Measurements from ENCODE around the gene FXYD4.
"Not testable (repeated sequence)": the region's sequence is repeated elsewhere in the genome, so short reads cannot be mapped to it uniquely, and the experiment has no call there.

The FXYD4 gene

DNA sequence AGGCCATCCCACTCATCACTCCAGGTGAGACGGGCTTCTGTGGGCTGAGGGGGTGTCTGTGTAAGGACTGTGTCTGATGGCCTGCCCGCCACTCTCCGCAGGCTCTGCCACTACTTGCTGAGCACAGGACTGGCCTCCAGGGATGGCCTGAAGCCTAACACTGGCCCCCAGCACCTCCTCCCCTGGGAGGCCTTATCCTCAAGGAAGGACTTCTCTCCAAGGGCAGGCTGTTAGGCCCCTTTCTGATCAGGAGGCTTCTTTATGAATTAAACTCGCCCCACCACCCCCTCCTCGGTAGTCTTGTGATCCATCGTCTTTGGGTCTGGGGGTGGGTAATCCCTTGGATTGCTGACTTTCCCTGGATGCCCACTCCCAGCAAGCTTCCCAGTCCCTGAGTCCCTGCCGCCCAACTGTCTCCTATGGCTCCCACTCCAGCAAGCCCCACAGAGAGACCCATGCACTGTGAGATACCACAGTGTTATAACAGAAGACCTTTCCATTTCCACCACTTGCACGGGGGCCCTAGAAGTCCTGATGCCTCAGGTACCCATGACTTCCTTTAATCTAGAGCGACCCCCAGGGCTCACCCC lies 4.7 kb downstream of the FXYD4 start:
- no peak for DNase-seq (ENCODE audit: low read depth)

DNA sequence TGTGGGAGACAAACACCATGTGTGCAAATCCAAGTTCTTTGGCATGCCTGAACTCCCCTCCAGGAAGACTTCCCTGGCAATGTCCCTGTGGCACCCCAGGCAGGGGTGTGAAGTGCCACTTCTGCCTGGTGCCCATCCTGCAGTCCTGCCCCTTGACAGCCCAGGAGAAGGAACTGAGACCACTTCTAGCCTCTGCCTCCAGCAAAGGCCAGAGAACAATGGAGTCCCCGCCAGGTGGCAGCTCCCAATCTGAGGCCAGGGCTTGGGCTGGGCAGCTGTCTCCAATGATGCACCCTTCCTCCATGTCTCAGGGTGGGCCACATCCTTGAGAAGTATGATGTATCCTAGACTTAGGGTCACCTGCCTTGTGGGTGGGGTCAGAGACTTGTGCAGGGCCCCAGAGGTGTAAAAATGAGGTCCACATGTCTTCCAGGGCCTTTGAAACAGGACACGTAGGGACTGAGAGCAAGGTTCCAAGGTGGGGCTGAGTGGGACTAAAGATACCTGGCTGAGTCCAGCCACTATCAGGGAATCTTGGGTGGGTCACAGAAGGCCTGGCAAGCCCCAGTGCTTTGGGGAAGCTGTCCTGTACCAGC lies 5.5 kb downstream of the FXYD4 start:
- no peak for DNase-seq (ENCODE audit: low read depth)

DNA sequence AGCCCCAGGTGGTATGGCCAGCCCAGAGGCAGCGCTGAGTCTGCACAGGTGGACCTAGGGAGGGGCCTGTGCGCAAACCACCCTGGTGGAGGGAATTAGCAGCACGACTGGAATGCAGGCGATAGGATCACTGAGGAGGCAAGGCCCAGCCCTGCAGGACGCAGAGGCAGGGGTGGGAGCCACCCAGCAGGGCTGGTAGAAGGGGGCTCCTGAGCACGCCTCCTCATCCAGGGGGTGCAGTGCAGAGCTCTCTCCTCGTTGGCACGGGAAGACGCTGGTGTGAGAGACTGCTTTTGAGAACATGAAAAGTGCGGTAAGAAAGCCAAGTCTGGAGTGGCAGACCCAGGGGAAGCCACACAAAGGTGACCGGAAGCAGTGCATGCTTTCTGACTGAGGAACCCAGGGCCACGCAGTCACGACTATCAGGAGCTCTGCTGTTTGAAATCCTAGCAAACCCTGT lies 6.0 kb downstream of the FXYD4 start:
- DNase-seq (ENCODE audit: low read depth): no peak

DNA sequence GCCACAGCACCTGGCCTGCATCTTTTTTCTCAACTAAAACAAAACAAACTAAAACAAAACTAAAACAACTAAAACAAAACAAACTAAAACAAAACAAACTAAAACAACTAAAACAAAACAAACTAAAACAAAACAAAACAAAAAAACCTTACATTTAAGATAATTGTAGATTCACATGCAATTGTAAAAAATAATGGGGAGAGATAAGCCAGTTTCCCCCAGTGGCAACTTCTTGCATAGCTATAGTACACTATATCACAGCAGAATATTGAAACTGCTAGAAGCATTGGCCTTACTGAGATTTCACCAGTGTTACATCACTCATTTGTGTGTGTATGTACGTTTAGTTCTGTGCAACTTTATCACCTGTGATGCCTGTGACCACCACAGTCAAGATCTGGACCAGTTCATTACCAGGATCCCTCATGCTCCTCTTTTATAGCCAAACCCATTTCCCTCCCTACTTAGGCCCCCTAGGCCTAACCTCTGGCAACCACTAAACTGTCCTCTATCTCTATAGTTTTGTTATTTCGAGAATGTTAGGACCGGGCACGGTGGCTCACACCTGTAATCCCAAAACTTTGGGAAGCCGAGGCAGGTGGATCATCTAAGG lies 9.3 kb downstream of the FXYD4 start:
- DNase-seq (ENCODE audit: low read depth): no peak

DNA sequence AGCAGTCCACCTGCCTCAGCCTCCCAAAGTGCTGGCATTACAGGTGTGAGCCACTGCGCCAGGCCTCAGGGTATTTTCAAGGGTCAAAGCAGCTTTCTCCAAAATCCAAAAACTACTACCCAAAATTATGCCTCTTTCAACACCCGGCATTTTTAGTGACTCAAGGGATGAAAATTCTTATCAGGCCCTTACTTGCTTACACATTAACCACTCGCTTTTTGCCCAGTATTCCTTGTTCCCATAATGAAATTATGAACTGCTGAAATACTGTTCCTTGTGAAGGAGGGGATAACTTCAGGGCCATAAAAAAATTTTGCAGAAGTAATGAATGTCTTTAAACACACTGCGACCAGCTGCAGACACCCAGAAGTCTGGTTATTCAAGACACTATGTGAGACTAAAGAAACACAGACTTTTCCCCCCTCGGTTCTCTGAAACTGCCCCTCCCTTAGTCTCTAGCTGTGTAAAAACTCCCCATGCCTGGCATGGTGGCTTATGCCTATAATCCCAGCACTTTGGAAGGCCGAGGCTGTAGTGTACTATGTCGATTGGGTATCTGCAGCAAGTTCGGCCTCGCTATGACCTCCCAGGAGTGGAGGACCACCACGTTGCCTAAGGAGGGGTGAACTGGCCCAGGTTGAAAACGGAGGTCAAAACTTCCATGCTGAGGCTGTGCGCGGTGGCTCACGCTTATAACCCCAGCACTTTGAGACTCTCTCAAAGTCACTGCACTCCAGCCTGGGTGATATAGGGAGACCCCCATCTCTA lies 12.0 kb downstream of the FXYD4 start:
- DNase-seq (ENCODE audit: low read depth): no peak

DNA sequence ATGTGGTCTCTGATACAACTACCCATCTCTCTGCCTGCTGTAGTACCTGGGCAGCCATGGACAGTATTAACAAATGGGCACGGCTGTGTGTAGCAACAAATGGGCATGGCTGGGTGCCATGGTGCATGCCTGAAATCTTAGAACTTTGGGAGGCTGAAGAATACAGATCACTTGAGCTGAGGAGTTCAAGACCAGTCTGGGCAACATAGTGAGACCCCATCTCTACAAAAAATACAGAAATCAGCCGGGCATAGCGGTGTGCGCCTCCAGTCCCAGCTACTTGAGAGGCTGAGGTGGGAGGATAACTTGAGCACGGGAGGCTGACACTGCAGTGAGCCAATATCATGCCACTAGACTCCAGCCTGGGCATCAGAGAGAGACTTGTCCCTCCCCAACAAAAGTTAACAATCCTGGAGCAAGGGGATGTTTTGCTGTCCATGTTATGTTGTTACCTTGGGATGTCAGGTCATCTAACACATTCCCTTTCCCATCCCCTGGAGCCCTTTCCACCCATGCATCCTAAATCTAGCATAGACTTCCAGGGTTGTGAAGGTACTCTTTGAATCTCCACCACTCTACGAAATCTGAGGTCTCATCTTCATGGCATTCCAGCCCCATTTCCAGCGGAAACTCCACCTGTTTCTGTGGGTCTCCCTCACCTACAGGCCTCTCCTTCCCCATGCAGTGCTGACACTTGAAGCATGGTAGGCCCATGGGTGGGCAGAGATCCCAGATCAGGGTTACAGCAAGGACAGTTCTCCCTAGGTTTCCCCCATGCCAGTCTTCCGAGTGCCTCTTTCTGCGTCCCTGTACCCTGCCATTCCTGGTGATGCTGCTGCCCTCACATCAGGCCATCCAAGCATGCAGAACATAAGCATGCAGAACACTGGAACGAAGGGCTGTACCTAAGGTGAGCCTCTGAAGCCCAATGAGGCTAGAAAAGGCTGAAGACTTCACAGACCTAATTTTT lies 13.1 kb downstream of the FXYD4 start:
- no peak for DNase-seq (ENCODE audit: low read depth)

DNA sequence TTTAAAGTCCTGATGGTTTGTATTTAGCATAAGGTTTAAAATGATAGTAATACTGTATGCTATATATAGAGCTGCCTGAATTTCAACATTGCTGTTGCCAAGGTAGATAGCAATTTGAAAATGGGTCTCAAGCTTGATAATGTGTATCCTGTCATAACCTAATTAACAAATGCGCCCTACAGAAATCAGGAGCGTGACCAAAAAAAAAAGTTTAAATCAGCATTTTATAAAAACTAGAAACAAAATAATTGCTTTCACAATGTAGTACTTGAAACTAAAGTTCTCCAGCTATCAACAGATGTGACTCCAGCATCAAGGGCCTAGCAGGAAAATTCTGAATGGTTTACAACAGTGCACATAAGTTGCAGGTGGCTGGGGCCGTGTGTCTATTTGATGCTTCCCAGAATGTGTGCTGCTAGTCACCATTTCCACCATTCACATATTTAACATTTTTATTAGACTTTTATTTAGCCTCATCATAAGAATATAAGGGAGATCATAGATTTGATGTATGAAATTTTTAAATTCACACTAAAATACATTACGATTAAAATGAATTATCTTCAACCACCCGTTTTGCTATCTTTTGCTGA lies 14.1 kb downstream of the FXYD4 start:
- DNase-seq (ENCODE audit: low read depth): no peak

DNA sequence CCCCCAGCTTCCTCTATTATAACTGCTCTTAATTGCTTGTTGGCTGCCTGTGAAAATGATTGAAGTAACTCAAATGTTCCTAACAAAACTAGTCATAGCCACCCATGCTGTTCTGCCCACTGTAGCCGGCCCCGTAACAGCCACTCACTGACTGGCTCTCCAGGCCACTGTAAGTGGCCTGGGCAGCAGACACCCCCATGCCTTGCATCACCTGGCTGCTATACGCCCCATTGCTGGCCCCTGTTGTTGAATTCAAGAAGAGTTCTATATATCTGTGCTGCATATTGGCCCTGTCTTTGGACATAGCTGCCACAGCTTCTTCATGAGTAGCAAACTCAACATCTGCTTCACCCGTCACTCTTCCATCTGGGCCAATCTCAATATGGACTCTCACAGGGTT lies 15.1 kb downstream of the FXYD4 start:
- DNase-seq (ENCODE audit: low read depth): no peak

DNA sequence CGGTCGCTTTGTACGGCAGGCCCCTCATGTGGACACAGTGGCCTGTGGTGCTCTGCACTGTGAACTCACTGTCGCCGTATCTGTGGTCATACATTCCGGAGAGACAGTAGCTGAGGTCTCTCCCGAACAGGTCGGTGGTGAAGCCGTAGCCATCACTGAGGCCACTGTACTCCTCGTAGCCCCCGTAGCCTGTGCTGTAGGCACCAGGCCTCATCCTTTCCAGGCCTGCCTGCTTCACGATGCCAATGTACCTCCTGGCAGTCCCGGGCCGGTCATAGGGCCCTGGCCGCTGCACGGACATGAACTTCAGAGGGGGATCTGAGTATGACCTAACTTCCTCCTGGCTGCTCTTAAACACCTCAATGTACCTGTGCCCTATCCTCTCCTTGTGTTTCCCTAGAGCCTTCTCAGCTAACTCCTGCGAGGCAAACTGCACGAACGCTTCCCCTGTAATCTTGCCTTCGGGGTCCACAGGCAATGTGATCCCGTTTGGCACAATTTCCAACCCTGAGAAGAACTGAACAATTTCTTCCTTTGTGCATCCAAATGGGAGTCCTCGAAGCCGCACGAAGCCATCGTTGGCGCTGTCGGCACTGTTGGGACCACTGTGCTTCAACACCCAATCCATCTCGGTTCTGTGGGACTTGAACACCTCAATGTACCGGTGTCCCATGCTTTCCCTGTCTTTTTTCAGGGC lies 15.7 kb downstream of the FXYD4 start:
- no peak for DNase-seq (ENCODE audit: low read depth)

DNA sequence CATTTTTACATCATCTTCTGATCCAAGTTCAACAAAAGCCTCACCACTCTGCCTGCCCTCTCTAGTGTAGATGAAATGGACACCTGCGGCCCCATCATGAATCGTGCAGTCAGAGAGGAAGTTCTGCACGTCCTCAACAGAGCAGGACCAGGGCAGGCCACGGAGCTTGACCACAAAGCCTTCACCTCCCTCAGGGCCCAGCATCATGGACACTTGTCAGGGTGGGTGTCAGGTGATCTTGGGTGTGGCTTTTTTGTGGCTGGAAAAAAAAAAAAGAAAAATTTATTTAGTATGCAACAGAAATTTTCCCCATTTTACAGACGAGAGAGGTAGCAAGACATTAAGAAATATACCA lies 16.2 kb downstream of the FXYD4 start:
- DNase-seq (ENCODE audit: low read depth): no peak

DNA sequence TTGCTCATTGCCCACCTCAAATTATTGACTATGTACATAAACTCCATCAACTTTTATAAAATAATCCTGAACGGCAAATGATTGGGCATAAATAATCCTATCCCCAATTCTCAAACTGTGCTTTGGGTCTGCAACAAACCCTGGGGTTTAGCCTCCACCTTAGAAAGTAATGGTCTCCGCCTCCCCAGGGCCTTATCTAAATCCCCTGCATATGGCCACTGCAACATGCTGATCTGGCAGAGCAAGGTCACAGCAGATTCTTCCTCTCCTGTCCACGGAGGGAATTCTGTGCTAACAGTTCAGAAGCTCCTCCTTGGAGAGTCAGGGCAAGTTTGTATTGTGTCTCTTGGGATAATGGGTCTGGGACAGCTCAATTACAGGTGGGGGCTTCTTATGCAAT lies 18.4 kb downstream of the FXYD4 start:
- no peak for DNase-seq (ENCODE audit: low read depth)

DNA sequence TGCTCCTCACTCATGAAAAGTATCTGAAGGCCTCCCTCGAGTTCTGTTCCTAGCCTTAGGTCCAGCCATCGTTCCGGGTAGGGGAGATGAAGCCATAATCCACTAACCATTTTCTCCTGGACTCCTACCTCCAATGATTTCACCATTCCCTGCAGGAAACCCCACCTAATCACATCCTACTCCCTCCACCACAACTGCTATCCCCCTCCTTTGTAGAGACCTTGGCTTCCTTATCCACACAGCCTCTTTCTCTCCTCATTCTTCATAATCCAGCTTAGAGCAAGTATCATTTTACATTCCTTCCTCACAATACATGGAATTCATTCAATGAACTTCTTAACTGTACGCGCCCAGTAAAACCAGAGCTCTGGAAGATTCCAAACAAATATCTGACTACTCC lies 18.9 kb downstream of the FXYD4 start:
- no peak for DNase-seq (ENCODE audit: low read depth)

DNA sequence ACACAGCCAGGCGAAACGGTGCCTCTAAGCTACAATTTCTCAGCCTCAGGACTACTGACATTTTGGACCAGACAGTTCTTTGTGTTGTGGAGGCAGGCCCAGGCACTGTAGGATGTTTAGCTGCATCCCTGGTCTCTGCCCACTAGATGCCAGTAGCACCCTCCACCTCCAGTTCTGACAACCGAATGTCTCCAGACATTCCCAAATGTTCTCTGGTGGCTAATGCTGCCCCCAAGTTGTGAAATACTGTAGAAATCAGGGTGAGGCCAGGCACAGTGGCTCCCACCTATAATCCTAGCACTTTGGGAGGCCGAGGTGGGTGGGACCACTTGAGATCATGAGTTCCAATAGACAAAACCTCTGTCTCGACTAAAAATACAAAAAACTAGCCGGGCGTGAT lies 19.3 kb downstream of the FXYD4 start:
- no peak for DNase-seq (ENCODE audit: low read depth)

DNA sequence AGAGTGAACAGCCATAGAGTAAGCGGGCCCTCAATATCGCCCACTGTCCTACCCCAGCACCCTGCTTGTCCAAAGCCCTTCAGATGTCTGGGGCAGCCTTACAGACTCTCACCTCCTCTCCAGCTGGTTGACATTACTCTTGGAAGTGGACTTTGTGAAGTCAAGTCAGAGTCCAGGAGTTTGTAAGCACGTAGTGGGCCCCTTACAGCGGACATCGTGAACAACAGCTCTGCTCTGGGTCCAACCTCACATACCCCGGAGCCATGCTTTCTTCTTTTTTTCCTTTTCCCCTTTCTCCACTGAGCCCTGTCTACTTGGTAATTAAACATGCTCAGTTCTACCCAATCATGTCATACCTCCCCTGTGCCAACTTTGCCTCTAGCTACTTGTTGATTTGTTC lies 20.1 kb downstream of the FXYD4 start:
- DNase-seq (ENCODE audit: low read depth): no peak

DNA sequence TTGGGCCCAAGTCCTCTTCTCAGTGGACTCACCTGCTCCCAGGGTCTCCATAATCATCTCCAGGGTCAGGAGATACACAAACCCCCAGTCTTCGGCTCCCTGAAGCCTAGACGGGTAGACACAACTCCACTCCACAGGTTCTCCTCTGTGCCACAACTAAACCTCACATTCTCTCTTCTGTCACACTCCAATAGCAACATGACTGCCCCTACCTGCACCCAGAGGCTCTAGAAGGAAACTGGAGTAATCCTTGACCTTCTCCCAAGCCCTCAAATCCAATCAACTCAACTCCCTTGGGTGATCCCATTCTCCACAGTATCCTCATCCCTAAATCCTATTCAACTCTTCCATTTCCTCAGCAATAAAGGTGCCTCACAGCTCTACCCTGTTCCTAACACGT lies 21.3 kb downstream of the FXYD4 start:
- DNase-seq (ENCODE audit: low read depth): no peak

DNA sequence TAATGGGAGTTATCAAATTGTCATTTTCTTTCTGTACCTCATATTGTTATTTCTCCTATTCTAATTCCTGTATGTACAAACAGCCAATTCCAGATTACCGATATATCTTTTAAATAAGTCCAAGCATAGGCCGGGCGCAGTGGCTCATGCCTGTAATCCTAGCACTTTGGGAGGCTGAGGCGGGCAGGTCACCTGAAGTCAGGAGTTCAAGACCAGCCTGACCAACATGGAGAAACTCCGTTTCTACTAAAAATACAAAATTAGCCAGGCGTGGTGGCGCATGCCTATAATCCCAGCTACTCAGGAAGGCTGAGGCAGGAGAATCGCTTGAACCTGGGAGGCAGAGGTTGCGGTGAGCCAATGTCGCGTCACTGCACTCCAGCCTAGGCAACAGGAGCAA lies 21.8 kb downstream of the FXYD4 start:
- not testable (repeated sequence) for DNase-seq (ENCODE audit: low read depth)

DNA sequence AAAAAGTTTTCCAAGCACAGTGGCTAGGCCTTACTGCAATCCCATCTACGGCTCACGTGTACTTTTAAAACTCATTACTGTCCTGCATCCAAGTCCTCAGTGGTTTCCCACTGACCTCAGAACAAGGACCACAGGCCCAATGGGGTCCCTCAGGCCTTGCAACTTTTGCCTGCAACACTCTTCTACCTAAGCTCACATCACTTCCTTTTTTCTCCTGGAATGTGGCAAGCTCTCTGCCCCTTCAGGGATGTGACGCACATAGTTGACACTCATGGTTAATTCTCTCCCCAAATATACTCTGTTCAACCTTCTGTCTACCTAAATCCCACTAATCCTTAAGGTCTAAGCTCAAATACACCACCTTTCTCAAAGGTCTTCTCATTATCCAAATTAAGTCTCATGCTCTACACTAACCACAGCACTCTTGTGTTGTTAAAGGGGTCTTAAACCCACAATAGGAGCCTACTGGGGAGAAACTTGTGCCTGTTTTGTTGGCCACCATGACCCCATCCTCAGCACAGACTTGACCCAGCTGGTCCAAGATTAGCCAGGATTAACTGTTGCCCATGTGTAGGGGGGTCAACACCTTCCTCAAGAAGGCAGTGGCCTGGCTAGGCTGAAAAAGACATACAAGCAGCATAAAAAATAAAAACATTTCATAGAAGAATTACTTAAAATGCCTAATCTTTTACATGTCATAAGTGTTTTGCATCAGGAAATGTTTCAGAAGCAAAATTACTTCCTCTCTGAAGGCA lies 22.3 kb downstream of the FXYD4 start:
- DNase-seq (ENCODE audit: low read depth): no peak

DNA sequence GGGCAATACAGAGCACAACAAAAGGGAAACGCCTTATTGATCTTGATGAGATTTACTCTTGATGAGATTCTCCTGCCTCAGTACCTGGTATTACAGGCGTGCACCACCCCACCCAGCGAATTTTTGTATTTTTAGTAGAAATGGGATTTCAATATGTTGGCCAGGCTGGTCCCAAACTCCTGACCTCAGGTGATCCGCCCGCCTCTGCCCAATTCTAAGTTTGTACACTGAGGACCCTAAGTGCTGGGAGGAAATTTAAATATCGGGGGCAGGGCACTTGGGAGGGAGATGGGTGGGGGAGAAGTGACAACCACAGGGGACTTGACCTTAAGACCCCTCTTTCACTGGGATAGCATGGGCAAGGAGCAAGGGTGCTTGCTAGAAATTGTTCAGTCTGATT lies 23.4 kb downstream of the FXYD4 start:
- no peak for DNase-seq (ENCODE audit: low read depth)

DNA sequence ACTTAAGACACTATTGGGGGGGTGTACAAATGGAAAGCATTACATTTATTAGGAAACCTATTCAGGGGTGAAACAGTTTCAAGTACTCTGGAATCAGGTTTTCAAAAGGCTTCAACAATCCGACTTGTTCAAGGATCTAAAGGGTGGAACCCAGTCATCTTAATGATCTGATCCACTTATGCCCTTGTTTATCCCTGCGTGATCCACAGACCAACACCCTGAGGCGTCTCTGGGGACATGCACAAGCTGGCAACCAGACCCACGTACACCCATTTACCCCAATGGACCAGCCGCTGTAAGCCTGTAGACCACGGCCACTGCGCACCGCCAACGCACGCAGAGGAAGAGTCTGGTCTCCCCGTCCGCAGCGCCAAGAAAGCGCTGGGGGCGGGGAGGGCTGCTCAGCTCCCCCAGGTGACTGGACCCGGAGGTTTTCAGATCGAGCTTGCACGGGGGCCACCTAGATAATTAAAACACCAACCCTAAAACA lies 24.2 kb downstream of the FXYD4 start:
- peak; percentile 30 for DNase-seq (ENCODE audit: low read depth)
